Heart left ventricle (tissue), 13 donors: ENCODE results near the gene RNF5.

Experiments
- CTCF ChIP-seq, 12 donors: fragments of 200-600 bp; sonication (generic) in 4 of 12; IDR thresholded peaks; one replicate each; pipeline versions ENCODE4 v1.5.0 to v1.8.0; 2018 to 2022; ENCODE audit warnings: antibody characterized with exemption in 12 of 12, mild to moderate bottlenecking in 5 of 12
- POLR2A ChIP-seq, 2 donors: fragments of 450-650 bp; IDR thresholded peaks; one replicate each; pipeline ENCODE4 v1.6.1; 2017; ENCODE audit warnings: antibody characterized with exemption in 2 of 2, mild to moderate bottlenecking in 2 of 2, moderate library complexity in 2 of 2
- donor health status: ischemic (EF 13 %, LVEDD 7.1; RV severe dilation, severe dysfunction).
- donor health status: DM: no; HTN: yes; CAD: no.
- donor health status: DM: no; HTN: no; CAD: no.
- donor health status: ischemic (EF 25% LVEDD 6.9; RV normal size, moderate dysfunction).
- donor health status: ischemic (EF 25% LVEDD 5.7; RV mildly dilated, moderate dysfunction).
- donor health status: ischemic (EF 35%, LVEDD 5.7; RV mildly dilated, moderate dysfunction).
- donor health status: nonischemic (EF 11% LVEDD 7.7; RV severe dilation, severe dysfunction).
- donor health status: DM: yes; HTN: yes; CAD: no.
- donor health status: PGD.
- donor health status: ischemic (EF 29% LVEDD 5.4; RV normal size, mild dysfunction).
- donor health status: nonischemic (EF 23%, LVEDD 6.1; RV moderate dilation, normal function).

GRCh38 chr6:32194388-32194787 lies 16.2 kb downstream of the RNF5 start:
- TF ChIP-seq CTCF (IDR thresholded peaks at IDR 0.05) (no peak), POLR2A (IDR thresholded peaks at IDR 0.05) (no peak)
